Measurements from ENCODE around the gene LIX1. TPM values are rescaled to one million over a fixed set of nuclear protein-coding genes. Genes with fewer than 3 reads are reported as not detected.
"Not testable (repeated sequence)": the region's sequence is repeated elsewhere in the genome, so short reads cannot be mapped to it uniquely, and the experiment has no call there.

The LIX1 gene
- not detected for total RNA-seq

DNA sequence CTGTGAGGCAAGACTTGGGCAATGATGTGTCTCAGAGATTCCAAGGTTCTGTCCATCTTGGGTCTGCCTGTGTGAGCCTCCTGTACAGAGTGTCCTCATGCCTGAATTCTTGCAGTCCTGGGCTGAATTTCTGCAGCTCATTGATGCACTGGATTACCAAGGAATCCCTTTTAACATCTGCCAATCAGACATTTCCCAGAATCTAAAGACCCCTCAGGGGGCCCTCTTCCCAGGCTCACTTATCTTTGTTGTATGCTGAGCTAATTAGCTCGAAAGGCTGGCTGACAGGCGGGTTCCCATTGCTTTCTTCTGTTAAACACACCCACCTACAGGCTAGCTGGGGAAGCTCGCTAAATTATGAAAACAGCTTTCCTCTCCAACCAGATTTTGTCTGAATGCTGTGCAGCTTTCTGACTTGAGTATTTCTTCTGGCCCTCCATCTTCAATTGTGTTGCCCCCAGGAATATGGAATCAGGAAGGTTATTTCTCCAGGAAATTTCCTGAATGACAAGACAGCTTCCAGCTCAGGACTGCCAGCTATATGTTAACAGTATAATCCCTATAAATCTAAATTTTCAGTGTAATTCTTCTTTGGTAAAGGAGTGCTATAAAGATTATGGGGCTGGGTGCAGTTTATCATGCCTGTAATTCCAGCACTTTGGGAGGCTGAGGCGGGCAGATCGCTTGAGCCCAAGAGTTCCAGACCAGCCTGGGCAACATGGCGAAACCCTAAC lies at the start of gene LIX1:
Gene LIX1 (minus strand): TSS at position 91 of the 734 bp plus-strand sequence. CDS start 35 bp downstream, at position 56.
- H3K27ac Mint-ChIP-seq = no peak within 1 kb of the TSS
- H3K9me3 Mint-ChIP-seq = no peaks in the 10 kb centered on the region
- H3K27me3 Mint-ChIP-seq = peaks cover 37% of the 10 kb centered on the region
- no peak for DNase-seq
- peak; percentile 90 for ATAC-seq (ENCODE audit: low read depth)
- peaks cover 3% of the 10 kb centered on the region for H3K4me1 Mint-ChIP-seq
- no peak within 1 kb of the TSS for H3K4me3 Mint-ChIP-seq
- POLR2A ChIA-PET = interaction anchor here (0.5 to 1.0 kb wide), 3 partner anchors 101 to 207 kb away, joined by 3 to 8 read pairs (median 3); partner anchors contain the start of gene LNPEP
- H3K36me3 Mint-ChIP-seq = no peaks in the 10 kb centered on the region

DNA sequence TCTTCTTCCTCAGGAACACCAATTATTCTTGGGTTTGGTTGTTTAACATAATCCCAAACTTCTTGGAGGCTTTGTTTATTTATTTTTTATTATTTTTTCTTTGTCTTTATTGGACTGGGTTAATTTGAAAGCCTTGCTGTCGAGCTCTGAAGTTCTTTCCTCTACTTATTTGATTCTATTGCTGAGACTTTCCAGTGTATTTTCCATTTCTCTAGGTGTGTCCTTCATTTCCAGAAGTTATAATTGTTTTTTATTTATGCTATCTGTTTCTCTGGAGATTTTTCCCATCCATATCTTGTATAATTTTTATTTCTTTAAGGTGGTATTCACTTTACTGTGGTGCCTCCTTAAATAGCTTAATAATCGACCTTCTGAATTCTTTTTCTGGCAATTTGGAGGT lies 49.5 kb upstream of the LIX1 start:
- POLR2A ChIA-PET = no interaction called here

DNA sequence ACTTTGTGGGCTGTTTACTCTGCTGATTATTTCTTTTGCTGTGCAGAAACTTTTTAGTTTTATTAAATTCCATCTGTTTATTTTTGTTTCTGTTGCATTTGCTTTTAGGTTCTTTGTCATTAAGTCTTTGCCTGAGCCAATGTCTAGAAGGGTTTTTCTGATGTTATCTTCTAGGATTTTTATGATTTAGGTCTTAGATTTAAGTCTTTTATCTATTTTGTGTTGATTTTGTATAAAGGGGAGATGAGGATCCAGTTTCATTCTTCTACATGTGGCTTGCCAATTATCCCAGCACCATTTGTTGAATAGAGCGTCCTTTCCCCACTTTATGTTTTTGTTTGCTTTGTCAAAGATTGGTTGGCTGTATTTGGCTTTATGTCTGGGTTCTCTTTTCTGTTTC lies 47.1 kb upstream of the LIX1 start:
- H3K27me3 Mint-ChIP-seq; H3K27ac Mint-ChIP-seq; DNase-seq; POLR2A ChIA-PET; H3K4me1 Mint-ChIP-seq; ATAC-seq (ENCODE audit: low read depth); H3K4me3 Mint-ChIP-seq: not testable (repeated sequence)
- Mint-ChIP-seq H3K9me3 (peaks cover 16% of the 10 kb centered on the region), H3K36me3 (peaks cover 16% of the 10 kb centered on the region)

More for the DNA sequence above, 49.5 kb upstream of the LIX1 start:
- no peak overlapping the region for H3K4me3 Mint-ChIP-seq
- no peak for DNase-seq
- H3K27ac Mint-ChIP-seq = no peak overlapping the region
- H3K27me3 Mint-ChIP-seq = no peaks in the 10 kb centered on the region
- H3K9me3 Mint-ChIP-seq = peaks cover 17% of the 10 kb centered on the region
- peaks cover 9% of the 10 kb centered on the region for H3K4me1 Mint-ChIP-seq
- H3K36me3 Mint-ChIP-seq = peaks cover 15% of the 10 kb centered on the region
- ATAC-seq (ENCODE audit: low read depth) = no peak

DNA sequence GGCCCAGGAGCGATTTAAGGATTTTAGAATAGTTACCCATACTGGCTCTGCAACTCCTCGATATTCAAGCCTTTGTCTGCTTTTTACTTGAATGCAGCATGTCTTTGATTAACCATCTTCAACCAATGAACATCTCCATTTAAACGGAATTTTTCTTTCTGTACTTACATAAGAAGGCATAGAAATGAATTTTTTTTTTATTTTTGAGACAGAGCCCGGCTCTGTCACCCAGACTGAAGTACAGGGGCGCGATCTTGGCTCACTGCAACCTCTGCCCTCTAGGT lies 41.5 kb upstream of the LIX1 start:
- Mint-ChIP-seq H3K9me3 (peaks cover 5% of the 10 kb centered on the region), H3K4me1 (peaks cover 24% of the 10 kb centered on the region), H3K27ac (peak overlapping the region; percentile 99), H3K4me3 (peak overlapping the region; percentile 94), H3K36me3 (peaks cover 15% of the 10 kb centered on the region), H3K27me3 (no peaks in the 10 kb centered on the region)
- DNase-seq (no peak), ATAC-seq (ENCODE audit: low read depth) (no peak)
- POLR2A ChIA-PET = interaction anchor here (0.9 kb wide), 1 partner anchor 1744 kb away, joined by 3 read pairs; the partner anchor contains the start of gene CHD1

DNA sequence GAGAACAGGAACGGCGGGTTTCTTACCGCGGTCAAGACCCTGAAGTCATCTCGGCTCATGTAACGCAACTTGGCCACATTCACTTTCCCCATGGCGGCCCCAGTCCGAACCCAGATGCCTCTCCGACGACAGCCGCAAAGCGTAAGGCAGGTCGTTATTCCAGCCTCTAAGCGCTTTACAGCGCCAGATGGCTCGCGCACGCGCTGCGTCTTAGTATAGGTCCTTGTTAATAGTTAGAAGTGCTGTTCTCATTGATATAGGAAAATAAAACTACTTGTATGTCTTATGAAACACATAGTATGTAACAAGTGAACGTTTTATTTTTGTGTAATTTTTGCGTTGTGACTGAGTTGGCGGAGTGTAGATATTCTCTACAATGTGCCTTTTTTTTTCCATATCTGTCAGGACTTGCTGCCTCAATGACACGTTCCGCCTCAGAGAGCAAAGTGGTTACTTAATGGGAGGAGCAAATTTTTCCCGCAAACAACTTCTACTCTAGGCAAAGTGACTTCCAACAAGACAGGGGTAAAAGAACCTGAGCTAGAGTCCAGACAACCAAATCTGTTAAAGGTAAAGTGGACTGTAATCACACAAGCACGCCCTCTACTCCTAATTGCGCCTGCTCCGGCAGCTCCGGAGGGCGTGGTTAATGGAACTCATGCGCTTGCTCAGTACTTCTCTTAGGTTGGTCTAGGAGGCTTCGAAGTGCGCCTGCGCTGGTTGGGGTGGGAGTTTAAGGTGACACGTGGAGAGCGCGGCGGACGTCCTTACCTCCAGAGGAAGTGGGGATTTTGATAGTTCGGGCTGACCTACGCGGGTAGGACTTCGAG lies 40.9 kb upstream of the LIX1 start, which contains the start of gene RIOK2:
Gene RIOK2 (minus strand): TSS at position 148 of the 830 bp plus-strand sequence. CDS start 56 bp downstream, at position 92.
- H3K4me3 Mint-ChIP-seq = peak within 1 kb of the TSS; percentile 94
- H3K36me3 Mint-ChIP-seq = peaks cover 20% of the 10 kb centered on the region
- no peaks in the 10 kb centered on the region for H3K27me3 Mint-ChIP-seq
- POLR2A ChIA-PET = interaction anchor here (0.7 to 0.9 kb wide), 2 partner anchors 520 to 1745 kb away, joined by 3 read pairs; partner anchors contain the start of gene CHD1
- peak; percentile 93 for ATAC-seq (ENCODE audit: low read depth)
- H3K4me1 Mint-ChIP-seq = peaks cover 24% of the 10 kb centered on the region
- peak; percentile 88 for DNase-seq
- H3K9me3 Mint-ChIP-seq = peaks cover 5% of the 10 kb centered on the region
- H3K27ac Mint-ChIP-seq = peak within 1 kb of the TSS; percentile 99

DNA sequence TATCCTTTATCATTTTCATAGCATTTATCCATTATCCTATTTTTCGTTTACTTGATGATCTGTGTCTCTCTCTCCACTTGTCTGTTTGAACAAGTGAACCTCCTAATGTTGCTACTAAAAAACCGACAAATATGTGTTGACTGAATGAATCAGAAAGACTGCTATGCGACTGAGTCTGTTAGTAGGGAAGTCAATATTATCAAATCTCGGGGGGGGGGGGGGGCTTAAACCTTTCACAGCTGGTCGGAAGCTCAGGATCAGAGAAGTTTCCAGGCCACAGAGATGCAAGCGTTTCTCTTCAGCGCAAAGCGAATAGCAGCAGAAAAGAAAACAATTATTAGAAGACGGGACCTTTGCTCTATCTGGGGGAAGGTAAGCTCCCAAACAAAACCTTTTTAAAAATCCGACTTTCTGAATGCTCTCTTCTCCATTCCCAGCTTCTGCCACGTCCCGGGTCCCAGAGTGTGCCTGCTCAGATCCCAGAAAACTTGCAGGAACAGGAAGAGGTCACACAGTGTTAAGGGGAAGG lies 40.2 kb upstream of the LIX1 start:
- peaks cover 5% of the 10 kb centered on the region for H3K9me3 Mint-ChIP-seq
- peaks cover 24% of the 10 kb centered on the region for H3K4me1 Mint-ChIP-seq
- H3K27me3 Mint-ChIP-seq = no peaks in the 10 kb centered on the region
- peak overlapping the region; percentile 99 for H3K27ac Mint-ChIP-seq
- POLR2A ChIA-PET = interaction anchor here (0.6 to 0.7 kb wide), 2 partner anchors 378 to 519 kb away, joined by 3 read pairs; no protein-coding TSS in a partner anchor
- no peak for DNase-seq
- ATAC-seq (ENCODE audit: low read depth) = no peak
- peaks cover 23% of the 10 kb centered on the region for H3K36me3 Mint-ChIP-seq
- peak overlapping the region; percentile 94 for H3K4me3 Mint-ChIP-seq

DNA sequence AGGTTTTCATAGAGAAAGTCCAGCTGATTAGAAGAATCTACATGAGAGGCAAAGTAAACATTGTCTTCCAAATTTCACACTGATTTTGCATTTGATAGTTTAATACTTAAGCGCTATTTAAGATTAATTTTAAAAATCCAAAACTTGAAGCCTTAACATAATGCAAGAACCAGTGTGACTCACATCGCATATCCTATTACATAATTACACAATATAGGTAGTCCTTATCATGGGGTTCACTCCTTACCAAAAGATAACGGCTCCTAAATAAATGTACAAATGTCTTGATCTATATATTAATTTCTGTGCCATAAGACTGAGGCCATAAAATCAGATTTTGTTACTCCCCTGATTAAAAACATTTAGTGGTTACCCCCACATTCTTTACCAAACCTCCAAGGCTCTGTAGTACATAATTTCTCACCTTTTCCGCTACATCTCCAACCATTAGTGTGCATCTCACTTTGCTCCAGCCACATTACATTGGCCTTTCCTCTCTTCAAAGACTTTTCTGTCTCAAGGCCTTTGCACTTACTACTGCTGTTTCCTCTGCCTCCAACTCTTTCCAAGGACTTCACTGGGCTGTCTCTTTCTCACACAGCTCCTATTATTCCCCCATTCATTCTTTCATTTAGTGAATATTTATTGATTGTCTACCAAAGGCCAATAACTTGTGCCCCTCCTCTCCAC lies 39.6 kb upstream of the LIX1 start:
- no peak for DNase-seq
- ATAC-seq (ENCODE audit: low read depth) = no peak
- H3K36me3 Mint-ChIP-seq = peaks cover 23% of the 10 kb centered on the region
- H3K9me3 Mint-ChIP-seq = peaks cover 5% of the 10 kb centered on the region
- POLR2A ChIA-PET = interaction anchor here (0.6 kb wide), 1 partner anchor 377 kb away, joined by 3 read pairs; no protein-coding TSS in a partner anchor
- no peaks in the 10 kb centered on the region for H3K27me3 Mint-ChIP-seq
- H3K4me1 Mint-ChIP-seq = peaks cover 24% of the 10 kb centered on the region
- H3K27ac Mint-ChIP-seq = peak overlapping the region; percentile 99
- H3K4me3 Mint-ChIP-seq = peak overlapping the region; percentile 94

DNA sequence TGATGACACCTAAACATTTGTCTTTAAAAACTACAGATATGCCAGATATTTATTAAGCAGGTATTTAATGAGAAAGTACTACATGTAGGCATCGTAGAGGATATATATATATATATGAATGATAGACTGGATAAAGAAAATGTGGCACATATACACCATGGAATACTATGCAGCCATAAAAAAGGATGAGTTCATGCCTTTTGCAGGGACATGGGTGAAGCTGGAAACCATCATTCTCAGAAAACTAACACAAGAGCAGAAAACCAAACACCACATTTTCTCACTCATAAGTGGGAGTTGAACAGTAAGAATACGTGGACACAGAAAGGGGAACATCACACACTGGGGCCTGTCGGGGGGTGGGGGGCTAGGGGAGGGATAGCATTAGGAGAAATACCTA lies 37.0 kb upstream of the LIX1 start:
- peaks cover 27% of the 10 kb centered on the region for H3K36me3 Mint-ChIP-seq
- POLR2A ChIA-PET; ATAC-seq (ENCODE audit: low read depth); DNase-seq; H3K9me3 Mint-ChIP-seq; H3K4me3 Mint-ChIP-seq; H3K27me3 Mint-ChIP-seq; H3K27ac Mint-ChIP-seq: not testable (repeated sequence)
- peaks cover 22% of the 10 kb centered on the region for H3K4me1 Mint-ChIP-seq

DNA sequence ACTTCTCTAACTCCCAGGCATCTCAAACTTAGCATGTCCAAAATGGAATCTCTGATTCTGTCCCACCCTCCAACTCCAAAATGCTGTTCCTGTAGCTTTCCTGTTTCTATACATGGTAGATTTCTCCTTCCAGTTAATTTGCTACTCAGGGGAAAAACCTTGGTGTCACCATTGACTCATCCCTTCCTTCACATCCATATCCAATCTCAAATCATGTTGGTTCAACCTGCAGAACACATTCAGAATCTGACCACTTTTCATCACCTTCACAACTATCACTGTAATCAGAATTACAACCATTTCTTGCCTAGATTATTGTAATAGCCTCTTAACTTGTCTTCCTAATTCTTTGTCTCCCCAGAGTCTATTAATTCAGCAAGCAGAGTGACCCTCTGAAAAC lies 29.8 kb upstream of the LIX1 start:
- Mint-ChIP-seq H3K27ac (no peak overlapping the region), H3K27me3 (no peaks in the 10 kb centered on the region), H3K4me1 (peaks cover 5% of the 10 kb centered on the region), H3K4me3 (no peak overlapping the region), H3K9me3 (no peaks in the 10 kb centered on the region), H3K36me3 (peaks cover 28% of the 10 kb centered on the region)
- POLR2A ChIA-PET = no interaction called here
- ATAC-seq (ENCODE audit: low read depth) (no peak), DNase-seq (no peak)

DNA sequence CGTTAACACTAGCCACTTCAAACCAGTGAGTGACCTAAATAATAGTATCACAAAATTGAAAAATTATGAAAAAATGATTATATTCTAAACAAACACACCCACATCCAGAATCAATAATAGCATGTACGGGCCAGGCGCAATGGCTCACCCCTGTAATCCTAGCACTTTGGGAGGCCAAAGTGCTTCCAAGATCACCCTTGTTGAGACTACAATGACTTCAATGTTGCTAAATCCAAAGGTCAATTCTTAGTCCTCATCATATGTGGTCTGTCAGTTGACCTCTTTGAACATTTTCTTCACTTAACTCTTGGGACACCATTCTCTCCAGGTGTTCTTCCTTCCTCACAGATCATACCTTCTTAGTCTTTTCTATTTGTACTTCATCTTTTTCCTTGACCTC lies 29.3 kb upstream of the LIX1 start:
- H3K27ac Mint-ChIP-seq = no peak overlapping the region
- peaks cover 28% of the 10 kb centered on the region for H3K36me3 Mint-ChIP-seq
- no peak overlapping the region for H3K4me3 Mint-ChIP-seq
- POLR2A ChIA-PET = no interaction called here
- ATAC-seq (ENCODE audit: low read depth) (no peak), DNase-seq (no peak)
- peaks cover 5% of the 10 kb centered on the region for H3K4me1 Mint-ChIP-seq
- H3K9me3 Mint-ChIP-seq = no peaks in the 10 kb centered on the region
- H3K27me3 Mint-ChIP-seq = no peaks in the 10 kb centered on the region

DNA sequence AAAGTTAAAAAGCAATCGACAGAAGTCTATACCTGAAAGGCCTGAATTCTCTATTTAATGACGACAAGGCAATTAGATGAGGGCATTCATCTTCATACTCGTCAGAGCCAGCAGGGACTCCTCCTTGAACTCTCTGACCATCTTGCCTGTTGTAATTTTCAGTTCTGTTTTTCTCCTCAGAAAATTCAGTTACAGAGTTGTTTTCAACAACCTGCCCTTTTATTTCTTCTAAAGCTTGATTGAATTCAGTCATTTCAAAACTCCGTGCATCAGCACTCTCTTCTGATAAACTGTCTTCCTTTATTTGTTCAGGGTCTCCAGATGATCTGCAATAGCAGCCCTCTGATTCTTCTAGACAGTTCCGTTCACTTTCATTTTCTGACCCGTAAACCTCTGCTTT lies 25.0 kb upstream of the LIX1 start:
- Mint-ChIP-seq H3K36me3 (peaks cover 21% of the 10 kb centered on the region), H3K4me3 (no peak overlapping the region), H3K4me1 (peaks cover 8% of the 10 kb centered on the region), H3K27ac (no peak overlapping the region), H3K9me3 (no peaks in the 10 kb centered on the region), H3K27me3 (no peaks in the 10 kb centered on the region)
- POLR2A ChIA-PET = no interaction called here
- ATAC-seq (ENCODE audit: low read depth) = no peak
- DNase-seq = no peak

DNA sequence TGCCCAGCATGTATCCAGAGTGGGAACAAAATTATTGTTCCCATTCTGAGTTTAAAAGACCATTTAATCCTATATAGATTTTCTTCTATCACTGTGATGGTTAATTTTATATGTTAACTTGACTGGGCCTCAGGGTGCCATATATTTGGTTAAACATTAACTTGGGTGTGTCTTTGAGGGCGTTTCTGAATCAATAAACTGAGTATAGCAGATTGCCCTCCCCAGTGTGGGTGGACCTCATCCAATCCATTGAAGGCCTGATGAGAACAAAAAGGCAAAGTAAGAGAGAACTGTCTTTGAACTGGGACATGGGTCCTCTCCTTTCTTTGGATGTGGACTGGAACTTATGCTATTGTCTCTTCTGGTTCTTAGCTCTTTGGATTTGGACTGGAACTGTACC lies 23.3 kb upstream of the LIX1 start:
- H3K9me3 Mint-ChIP-seq = no peaks in the 10 kb centered on the region
- ATAC-seq (ENCODE audit: low read depth) (no peak), DNase-seq (no peak)
- no peak overlapping the region for H3K27ac Mint-ChIP-seq
- no peak overlapping the region for H3K4me3 Mint-ChIP-seq
- H3K27me3 Mint-ChIP-seq = no peaks in the 10 kb centered on the region
- H3K4me1 Mint-ChIP-seq = peaks cover 8% of the 10 kb centered on the region
- H3K36me3 Mint-ChIP-seq = peaks cover 10% of the 10 kb centered on the region
- POLR2A ChIA-PET = no interaction called here

DNA sequence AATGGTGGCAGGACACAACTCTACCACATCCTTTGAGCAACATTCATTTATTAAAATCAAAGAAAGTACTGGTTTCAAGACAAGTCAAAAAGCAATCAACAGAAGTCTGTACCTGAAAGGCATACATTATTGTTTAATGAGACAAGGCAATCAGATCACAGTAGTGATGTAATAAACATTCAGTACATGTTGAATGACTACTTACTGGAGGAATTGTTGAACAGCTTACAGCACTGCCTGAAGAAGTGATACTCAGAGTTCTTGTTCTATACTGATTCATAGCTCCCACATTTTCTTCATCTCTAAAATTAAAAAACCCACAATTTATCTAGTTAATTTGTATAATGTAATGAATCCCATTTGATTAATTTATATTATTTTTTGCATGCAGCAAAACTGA lies 22.4 kb upstream of the LIX1 start:
- no peaks in the 10 kb centered on the region for H3K27me3 Mint-ChIP-seq
- peaks cover 12% of the 10 kb centered on the region for H3K36me3 Mint-ChIP-seq
- H3K4me3 Mint-ChIP-seq = no peak overlapping the region
- no peak overlapping the region for H3K27ac Mint-ChIP-seq
- POLR2A ChIA-PET = no interaction called here
- no peak for ATAC-seq (ENCODE audit: low read depth)
- peaks cover 8% of the 10 kb centered on the region for H3K4me1 Mint-ChIP-seq
- no peak for DNase-seq
- no peaks in the 10 kb centered on the region for H3K9me3 Mint-ChIP-seq

All from activated naive CD8-positive, alpha-beta T cell treated with anti-CD3 and anti-CD28 coated beads, Interleukin-2, amount 10 ng/mL, durations not matched to agents 7 days and 5 days (primary cell).